GM21786 (cell line): Measurements from ENCODE around the gene DNAJC27.

ENCODE experiments used
- ATAC-seq: cut with Tn5 transposase; IDR thresholded peaks from one replicate; pipeline ENCODE4 v1.9.1; 2021; ENCODE audit not compliant: unreplicated experiment

The DNAJC27 gene

GRCh38 chr2:24908461-24908901, 63.3 kb downstream of the DNAJC27 start:
- ATAC-seq: no peak

- ATAC-seq: no peak
Measured at GRCh38 chr2:24907116-24907515, 64.6 kb downstream of the DNAJC27 start.

- no peak for ATAC-seq
Measured at GRCh38 chr2:24906466-24906865, 65.3 kb downstream of the DNAJC27 start.

GRCh38 chr2:24903161-24904103, 68.3 kb downstream of the DNAJC27 start:
- ATAC-seq: no peak

- ATAC-seq: no peak
Measured at GRCh38 chr2:24899361-24899910, 72.3 kb downstream of the DNAJC27 start.

GRCh38 chr2:24898122-24899109, 73.3 kb downstream of the DNAJC27 start:
- no peak for ATAC-seq

- no peak for ATAC-seq
Measured at GRCh38 chr2:24894750-24895149, 77.0 kb downstream of the DNAJC27 start.

- ATAC-seq: no peak
Measured at GRCh38 chr2:24893934-24894333, 77.8 kb downstream of the DNAJC27 start.
